SK-N-MC (cell line): ENCODE results near the gene UGT1A10.

Experiments
- EZH2 ChIP-seq: fragments of 200-600 bp; sonication (generic); IDR thresholded peaks from one replicate; pipeline ENCODE4 v1.6.1; 2017; ENCODE audit warnings: antibody characterized with exemption
- FOXP2 ChIP-seq: optimal IDR thresholded peaks from 2 replicates; pipeline ENCODE3; 2011; ENCODE audit warnings: mild to moderate bottlenecking, moderate library complexity; ENCODE audit not compliant: insufficient read depth; ENCODE audit errors: extremely low read length, control extremely low read depth
- POLR2AphosphoS5 ChIP-seq: IDR thresholded peaks from 2 replicates; pipeline ENCODE4 v1.6.1; 2012; ENCODE audit warnings: mild to moderate bottlenecking, low read depth, low read length, borderline replicate concordance

GRCh38 chr2:233681521-233682099, 45.4 kb downstream of the UGT1A10 start, which contains the start of gene UGT1A7:
- TF ChIP-seq POLR2AphosphoS5 (no peak), EZH2 (no peak), FOXP2 (no peak)
